GM18505 (cell line): ENCODE results near the gene IL1RAPL1.

ENCODE experiments used
- ATAC-seq: cut with Tn5 transposase; IDR thresholded peaks from one replicate; pipeline ENCODE4 v1.9.1; 2021; ENCODE audit not compliant: unreplicated experiment
- POLR2A ChIP-seq: IDR thresholded peaks from 4 replicates; pipeline ENCODE4 v1.6.1; 2011; ENCODE audit warnings: borderline replicate concordance; ENCODE audit not compliant: insufficient read depth, insufficient read length; ENCODE audit errors: extremely low read depth

The IL1RAPL1 gene

GRCh38 chrX:29604381-29604780 is 1017.1 kb downstream of the IL1RAPL1 start:
- ATAC-seq, result no peak

GRCh38 chrX:29617276-29617675 is 1030.0 kb downstream of the IL1RAPL1 start:
- TF ChIP-seq POLR2A, result no peak
- no peak for ATAC-seq

More at GRCh38 chrX:29604381-29604780, 1017.1 kb downstream of the IL1RAPL1 start:
- TF ChIP-seq POLR2A, result no peak

DNA sequence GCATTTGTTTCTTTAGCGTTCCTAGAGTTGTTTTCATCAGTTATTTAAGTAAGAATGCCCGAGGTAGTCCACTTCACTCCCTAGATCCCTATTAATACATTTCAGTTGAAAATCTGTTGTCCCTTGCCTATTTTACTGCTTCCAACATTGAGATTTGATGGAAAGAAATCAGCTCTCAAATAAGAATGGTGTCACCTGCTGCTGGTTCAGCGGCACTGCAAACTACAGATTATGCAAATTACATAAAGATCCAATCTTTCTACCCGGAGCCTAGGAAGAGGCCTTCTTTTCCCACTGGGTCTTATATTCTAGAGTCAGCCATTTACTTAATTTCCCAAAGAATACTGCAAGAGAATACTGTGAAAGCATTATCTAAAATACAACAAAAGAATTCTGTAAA is 1030.5 kb downstream of the IL1RAPL1 start:
- TF ChIP-seq POLR2A, result no peak
- ATAC-seq, result no peak

DNA sequence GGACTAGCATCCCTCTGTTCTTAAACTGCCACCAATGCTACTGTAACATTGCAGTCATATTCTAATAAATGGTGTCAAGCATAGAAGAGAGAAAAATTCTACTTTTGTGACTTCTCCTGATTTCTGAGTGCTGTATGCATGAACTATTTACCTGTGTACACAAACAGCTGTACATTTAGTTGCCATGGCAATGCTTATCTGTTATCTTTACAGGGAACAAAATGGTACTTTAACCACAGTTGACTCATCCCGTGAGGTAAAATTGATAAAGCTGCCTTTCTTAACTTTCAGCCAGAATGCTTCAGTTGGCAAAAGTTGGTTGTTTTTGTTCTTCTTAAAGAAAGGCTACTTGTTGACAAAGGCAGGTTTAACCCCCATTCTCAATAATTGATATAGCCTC is 1040.6 kb downstream of the IL1RAPL1 start:
- no peak for TF ChIP-seq POLR2A
- ATAC-seq, result no peak

- ATAC-seq, result no peak
- no peak for TF ChIP-seq POLR2A
These were observed 1047.3 kb downstream of the IL1RAPL1 start for GRCh38 chrX:29634516-29634915.

GRCh38 chrX:29636331-29636730 is 1049.1 kb downstream of the IL1RAPL1 start:
- no peak for TF ChIP-seq POLR2A
- ATAC-seq, result no peak

GRCh38 chrX:29640106-29640505 is 1052.9 kb downstream of the IL1RAPL1 start:
- TF ChIP-seq POLR2A, result no peak
- no peak for ATAC-seq

DNA sequence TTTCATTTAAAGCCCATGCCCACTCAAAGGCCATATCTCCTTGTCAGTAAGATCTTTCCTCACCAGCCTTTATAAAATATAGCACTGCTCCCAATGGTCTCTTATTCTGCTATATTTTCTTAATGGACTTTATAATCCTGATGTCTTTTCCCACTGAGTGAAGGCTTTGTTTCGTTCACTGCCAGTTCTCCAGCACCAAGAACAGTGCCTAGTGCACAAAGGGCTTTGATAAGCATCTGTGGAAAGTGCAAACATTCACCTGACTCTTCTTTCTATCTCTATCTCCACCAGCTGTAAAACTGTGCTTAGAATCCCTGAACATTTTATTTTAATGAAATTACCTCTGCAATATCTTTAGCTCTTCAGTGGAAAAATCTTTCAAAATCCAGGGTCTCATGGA is 1054.2 kb downstream of the IL1RAPL1 start:
- no peak for TF ChIP-seq POLR2A
- no peak for ATAC-seq

DNA sequence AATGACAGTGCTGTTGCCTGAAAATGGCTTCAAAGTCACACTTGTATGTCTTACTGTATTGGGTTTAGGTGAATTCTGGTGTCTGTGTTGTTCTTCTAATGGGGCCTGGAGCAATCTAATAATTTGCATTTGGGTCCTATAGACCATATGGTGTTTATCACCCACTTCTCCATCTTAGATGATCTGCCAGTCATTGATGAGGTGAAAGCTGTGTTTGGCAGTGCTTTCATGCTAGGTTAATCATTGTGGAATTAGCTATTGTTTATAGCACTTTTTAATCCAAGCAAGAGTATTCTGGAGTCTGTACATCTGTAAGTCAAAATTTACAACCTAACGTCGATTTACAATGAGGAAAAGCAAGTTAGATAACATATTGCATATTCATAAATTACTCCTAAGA is 1055.9 kb downstream of the IL1RAPL1 start:
- no peak for ATAC-seq
- no peak for TF ChIP-seq POLR2A

- ATAC-seq, result no peak
- TF ChIP-seq POLR2A, result no peak
These were observed 1060.9 kb downstream of the IL1RAPL1 start for GRCh38 chrX:29648161-29648560.

- no peak for ATAC-seq
- no peak for TF ChIP-seq POLR2A
These were observed 1065.2 kb downstream of the IL1RAPL1 start for GRCh38 chrX:29652484-29652883.

DNA sequence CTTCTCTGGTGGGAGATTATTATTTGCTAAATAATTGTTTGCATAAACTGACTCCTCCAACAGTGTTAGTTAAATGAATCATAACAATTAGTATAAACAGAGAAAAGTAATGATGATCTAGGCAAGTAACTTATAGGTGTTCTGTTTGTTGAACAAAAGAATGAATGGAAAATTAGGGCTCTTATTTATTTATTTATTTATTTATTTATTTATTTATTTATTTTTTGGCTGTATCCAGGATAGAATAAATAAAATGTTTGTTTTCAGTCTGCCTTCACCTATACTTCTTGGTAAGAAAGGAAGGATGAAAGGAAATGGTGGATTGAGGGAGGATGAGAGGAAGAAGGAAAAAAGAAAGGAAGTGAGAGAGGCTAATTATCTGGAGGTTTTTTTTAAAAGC is 1066.5 kb downstream of the IL1RAPL1 start:
- no peak for ATAC-seq
- no peak for TF ChIP-seq POLR2A

GRCh38 chrX:29659911-29660310 is 1072.7 kb downstream of the IL1RAPL1 start:
- TF ChIP-seq POLR2A, result no peak
- no peak for ATAC-seq

DNA sequence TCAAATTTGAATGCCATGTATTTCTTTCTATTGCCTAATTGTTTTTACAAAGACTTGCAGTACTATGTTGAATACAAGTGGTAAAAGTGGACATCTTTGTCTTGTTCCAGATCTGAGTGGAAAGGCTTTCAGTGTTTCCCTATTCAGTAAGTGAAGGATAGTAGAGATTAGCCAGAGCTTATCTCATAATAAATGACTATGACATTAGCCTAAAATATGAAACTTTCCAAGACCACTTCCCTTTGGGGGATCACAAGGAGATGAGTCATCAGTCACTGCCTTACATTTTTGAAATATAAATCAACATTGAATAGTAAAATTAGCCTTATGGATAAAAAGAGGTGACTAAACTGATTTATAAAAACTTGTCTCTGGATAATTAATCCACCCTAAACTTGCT is 1074.0 kb downstream of the IL1RAPL1 start:
- TF ChIP-seq POLR2A, result no peak
- ATAC-seq, result no peak

DNA sequence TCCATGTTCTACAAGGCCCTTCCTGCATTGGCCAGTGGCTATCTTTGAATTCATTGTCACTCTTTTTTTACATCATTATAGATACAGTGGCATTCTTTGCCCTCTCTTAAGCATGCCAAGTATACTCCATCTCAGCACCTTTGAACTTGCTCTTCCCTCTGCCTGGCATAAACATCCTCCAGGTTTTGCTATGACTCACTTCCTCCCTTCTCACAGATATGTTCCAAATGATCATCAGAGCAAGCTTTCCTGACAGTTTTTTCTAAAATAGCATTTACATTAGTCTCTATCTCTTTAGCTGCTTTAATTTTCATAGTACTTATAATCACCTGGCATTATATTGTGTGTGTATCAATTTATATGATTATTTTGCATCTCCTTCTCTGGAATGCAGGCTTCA is 1074.9 kb downstream of the IL1RAPL1 start:
- no peak for ATAC-seq
- no peak for TF ChIP-seq POLR2A
